ENCODE data around the gene PANX3.
A peak's percentile ranks its signal among the peaks of the same experiment; 100 is the strongest.
"Not testable (repeated sequence)": the region's sequence is repeated elsewhere in the genome, so short reads cannot be mapped to it uniquely, and the experiment has no call there.

PANX3 gene

DNA sequence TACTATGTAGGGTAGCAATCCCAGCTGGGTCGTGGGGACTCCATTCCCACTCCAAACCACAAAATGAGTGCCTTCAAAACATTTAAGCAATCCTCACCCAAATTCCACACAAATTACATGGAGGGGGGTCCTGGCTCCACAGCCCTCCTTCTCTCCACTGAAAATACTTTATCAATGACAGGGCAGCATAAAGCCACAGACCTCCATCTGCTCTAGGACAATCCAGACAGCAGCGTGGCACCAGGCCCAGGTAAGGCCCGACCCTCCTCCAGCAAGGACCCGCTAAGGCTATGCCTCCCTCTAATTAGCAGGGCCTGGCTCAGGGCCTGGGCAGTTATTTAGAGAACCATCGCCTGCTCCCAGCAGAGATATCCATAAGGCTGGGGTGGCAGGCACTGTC, at the start of gene PANX3:
PANX3 (plus strand) TSS at position 365 of the 400 bp plus-strand sequence. CDS start 129 bp downstream, outside the sequence.
- no peak for DNase-seq

DNA sequence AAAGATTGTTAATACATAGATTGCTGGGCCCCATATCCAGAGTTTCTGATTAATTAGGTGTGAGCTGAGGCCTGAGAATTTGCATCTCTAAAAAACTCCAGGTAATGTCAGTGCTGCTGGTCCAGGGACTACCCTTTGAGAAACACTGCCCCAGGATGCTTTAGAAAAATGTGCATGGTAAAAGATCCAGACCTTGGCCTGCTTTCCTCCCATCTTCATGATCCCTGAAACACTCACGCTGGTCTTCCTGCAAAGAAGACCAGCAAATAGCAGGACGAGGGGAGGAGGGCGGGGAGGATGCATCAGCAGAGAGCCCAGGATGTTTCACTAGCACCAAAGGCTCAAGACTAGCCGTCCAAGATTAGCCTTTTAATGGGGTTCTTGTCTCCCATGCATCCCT, 41.5 kb upstream of the PANX3 start, which contains the start of gene OR8A1:
OR8A1 (plus strand) TSS at position 301 of the 400 bp plus-strand sequence. CDS start 123 bp downstream, outside the sequence.
- DNase-seq: no peak

- no peak for DNase-seq
Measured at GRCh38 chr11:124570160-124570559, 41.1 kb upstream of the PANX3 start.

DNA sequence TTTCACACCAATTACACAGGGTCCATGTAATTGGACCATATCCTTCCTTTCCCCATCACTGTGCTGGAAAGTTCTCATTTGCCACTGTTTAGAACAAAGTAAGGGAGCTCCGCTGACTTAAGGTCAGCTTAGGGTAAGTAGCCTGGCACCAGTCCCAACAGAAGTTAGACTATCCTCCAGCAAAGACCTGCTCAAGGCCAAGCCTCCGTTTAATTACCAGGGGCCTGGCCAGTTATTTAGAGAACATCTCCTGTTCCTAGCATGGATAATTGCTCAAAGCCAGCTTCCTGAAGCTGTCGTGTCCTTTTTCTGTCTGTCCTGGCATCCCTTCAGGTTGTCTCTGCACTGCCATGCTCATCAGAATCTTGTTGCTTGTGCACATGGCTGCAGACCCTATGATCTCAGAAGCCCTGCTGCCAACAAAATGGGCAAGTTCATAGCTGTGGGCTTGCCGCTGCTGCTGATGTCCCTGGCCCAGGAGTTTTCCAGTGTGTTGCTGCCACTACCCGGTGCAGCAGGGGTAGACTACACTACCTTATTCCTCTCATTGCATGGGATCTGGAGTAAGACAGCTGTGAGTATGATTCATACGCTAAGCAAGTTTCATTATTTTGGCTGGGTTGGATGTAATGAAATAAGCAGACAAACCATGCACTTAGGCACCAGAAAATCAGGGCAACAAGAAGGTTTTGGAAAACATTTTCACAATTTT, 33.4 kb upstream of the PANX3 start:
- no peak for DNase-seq

DNA sequence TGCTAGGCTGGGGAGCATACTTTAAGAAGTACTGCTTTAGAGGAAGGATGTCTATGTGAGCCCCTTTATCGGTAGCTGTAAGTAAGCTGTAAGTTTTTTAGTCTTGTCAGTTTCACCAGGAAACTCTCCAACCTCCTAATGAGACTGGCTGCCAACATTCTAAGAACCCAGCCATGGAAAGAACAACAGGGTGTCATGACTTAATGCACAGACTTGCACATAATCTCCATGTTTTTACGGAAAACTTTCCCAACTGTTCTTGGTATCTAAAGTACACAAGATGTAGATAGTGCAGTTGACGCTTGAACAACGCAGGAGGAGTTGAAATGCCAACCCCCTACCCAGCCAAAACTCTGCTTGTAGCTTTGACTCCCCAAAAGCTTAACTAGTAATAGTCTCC, 32.5 kb upstream of the PANX3 start:
- DNase-seq: no peak

- DNase-seq: no peak
Measured at GRCh38 chr11:124581817-124582216, 29.4 kb upstream of the PANX3 start.

DNA sequence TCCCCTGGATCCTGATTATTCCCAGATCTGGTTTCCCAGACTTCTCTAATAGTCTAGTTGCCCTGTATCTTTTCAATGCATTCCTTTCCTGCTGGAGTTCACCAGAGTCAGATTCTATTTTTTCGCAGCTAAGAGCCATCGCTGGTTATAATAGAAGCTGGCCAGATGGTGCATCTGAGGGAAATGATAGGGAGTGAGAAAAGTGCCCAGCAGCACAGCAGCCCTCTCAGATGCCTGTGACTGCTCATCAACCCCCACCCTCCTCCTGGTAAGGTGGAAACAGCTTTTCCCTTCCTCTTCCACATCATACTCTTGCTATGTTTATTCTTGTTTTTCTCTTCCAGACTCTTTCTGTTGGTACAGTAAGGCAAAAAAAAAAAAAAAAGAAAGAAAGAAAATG, 28.7 kb upstream of the PANX3 start:
- no peak for DNase-seq

DNA sequence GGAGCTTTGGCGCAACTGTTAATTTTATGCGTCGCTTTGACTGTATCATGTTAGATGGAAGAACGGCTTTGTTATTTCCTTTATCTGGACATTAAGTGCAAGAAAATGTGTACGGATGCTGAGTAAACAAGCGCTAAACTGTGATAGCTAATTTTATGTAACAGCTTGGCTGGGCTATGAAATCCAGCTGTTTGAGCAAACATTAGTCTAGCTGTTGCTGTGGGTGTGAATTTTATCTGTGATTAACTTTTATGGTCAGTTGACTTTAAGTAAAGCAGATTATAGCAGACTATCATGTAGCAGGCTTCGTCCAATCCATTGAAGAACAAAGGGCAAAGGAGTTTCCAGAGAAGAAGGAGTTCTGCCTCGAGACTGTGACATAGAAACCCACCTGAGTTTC, 27.4 kb upstream of the PANX3 start:
- no peak for DNase-seq

- DNase-seq: no peak
Measured at GRCh38 chr11:124584681-124585372, 26.4 kb upstream of the PANX3 start.

GRCh38 chr11:124586238-124586860, 24.9 kb upstream of the PANX3 start:
- DNase-seq: peak; percentile 39

DNA sequence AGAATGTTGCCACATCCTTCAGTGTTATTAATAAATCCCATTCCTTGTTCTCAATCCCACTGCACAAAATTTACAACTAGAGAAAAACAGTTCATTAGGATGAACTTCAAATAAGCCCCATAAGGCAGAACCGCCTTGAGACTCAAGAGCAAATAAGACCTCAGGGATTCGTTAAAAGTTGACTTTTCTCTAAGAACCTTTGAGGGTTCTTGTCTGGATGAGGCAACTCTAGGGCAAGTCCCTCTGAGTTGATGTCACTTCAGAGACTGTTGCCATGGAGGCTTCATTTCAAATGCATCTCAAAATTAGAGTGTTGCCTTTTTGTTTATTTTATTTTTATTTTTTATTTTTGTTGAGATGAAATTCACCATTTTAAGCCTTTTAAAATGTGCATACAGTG, 19.8 kb upstream of the PANX3 start:
- no peak for DNase-seq

DNA sequence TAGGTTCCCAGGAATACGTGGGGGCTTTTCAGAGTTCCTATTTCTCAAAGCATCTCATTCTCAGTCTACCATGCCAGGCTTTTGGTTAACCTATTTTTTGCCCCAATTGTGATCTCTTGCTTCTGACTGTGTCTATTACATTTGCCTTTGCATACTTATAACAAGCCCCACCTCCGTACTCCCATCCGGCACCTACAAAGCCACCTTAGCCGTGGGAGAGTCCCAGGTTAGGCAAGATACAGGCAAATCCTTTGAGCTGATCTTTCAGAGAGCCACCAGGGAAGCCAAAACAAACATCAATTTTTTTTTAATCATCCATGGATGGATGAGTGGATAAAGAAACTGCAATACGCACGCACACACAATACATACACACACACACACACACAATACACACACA, 18.6 kb upstream of the PANX3 start:
- no peak for DNase-seq

DNA sequence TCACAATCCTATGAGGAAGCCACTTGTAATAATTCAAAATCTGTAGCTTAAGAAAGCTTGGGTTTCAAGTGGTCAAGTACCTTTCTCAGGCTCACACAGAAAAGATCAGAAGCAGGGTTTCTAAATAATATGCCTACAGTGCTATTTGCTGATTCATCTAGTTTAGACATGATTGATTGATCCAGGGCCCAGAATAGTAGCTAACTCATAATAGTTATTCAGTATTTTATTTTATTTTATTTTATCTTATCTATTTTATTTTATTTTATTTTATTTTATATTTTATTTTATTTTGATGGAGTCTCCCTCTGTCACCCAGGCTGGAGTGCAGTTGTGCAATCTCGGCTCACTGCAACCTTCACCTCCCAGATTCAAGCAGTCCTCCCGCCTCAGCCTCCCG, 15.9 kb upstream of the PANX3 start:
- no peak for DNase-seq

GRCh38 chr11:124597626-124598025, 13.6 kb upstream of the PANX3 start:
- DNase-seq: no peak

- DNase-seq: no peak
Measured at GRCh38 chr11:124600621-124601320, 10.5 kb upstream of the PANX3 start.

- no peak for DNase-seq
Measured at GRCh38 chr11:124602193-124602592, 9.0 kb upstream of the PANX3 start.

DNA sequence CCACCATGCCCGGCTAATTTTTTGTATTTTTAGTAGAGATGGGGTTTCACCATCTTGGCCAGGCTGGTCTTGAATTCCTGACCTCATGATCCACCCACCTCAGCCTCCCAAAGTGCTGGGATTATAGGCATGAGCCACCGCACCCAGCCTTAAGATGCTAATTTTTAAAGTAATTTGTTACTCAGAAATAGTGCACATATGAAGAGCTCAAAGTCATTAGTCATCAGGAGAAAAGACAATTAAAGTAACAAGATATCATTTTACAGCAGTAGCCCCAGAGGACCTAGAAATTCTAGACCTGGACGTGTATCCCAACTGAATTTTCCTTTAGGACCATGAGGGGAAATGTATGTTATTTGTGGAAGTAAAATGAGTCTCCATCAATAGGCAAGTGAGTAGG, 8.5 kb upstream of the PANX3 start:
- not testable (repeated sequence) for DNase-seq

- DNase-seq: no peak
Measured at GRCh38 chr11:124605719-124606118, 5.5 kb upstream of the PANX3 start.

DNA sequence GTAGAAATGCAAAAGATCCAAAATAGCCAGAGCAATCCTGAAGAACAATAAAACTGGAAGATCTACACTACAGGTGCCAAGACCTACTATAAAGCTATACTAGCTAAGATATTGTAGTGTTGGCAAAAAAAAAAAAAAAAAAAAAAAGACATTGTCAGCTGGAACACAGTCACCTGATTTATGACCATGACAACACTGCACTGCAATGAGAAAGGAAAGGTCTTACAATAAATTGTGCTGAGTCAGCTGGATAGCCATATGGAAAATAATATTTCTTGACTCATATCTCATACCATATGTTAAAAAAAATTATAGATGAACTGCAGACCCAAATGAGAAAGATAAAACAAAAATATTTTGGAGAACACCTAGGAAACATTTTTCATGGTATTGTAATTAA, 3.1 kb upstream of the PANX3 start:
- no peak for DNase-seq

- DNase-seq: no peak
Measured at GRCh38 chr11:124610295-124610694, 933 bp upstream of the PANX3 start.

DNA sequence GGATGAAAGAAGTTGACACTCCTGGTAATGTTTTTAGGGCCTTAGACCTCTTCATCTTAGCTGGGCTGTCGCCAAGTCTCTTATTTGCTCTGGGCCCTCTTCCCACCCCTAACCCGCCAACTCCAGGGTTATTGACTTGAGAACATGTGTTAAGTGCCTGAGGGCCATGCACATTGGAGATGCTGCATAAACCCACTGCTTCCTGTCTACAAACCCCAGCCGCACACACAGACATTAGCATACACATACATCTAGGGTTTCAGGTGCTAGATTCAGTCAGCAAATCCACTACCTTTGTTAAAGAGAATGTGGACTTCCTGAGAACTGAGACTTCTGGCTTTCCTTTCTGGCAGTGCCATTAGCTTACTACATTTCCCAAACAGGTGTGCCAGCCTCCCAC, 817 bp downstream of the PANX3 start:
- no peak for DNase-seq

- DNase-seq: no peak
Measured at GRCh38 chr11:124612567-124613246, 1.5 kb downstream of the PANX3 start.

GRCh38 chr11:124618863-124619262, 7.6 kb downstream of the PANX3 start:
- no peak for DNase-seq
